ENCODE data around the gene PSMD4.

Gene PSMD4

DNA sequence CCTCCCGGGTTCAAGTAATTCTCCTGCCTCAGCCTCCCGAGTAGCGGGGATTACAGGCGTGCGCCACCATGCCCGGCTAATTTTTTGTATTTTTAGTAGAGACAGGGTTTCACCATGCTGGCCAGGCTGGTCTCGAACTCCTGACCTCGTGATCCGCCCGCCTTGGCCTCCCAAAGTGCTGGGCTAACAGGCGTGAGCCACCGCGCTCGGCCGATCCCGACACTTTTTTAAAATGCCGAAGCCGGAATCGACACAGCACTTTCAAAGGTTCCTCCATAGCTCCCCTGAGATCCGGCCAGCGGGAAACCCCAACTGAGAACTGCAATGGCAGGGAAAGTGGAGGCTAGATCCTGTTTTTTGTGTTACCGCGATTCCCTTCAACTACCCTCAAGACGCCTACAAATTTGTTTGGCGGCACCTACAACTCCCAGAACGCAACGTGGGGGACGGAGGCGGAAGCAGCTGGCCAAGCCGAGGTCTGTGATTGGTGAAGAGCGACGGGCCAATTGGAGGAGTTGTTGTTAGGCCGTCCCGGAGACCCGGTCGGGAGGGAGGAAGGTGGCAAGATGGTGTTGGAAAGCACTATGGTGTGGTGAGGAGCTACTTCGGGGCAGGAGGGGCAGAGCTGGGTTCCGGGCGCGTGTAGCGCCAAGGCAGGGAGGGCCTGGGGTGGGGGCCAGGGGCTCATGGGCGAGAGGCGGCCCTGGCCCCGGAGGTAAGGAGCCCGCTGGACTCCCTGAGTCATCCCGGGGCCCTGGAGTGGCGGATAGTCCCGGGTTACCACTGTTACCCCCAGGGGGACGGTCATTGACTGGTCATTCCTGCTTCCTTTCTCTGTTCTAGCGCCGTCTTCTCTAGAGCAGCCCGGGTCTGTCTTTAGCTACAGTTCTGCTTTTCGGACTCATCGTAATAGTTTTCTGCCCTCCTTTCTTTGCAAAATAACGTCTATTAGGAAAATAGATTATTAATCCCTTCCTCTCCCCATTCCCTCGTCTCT, at the start of gene PSMD4:
TSS of gene PSMD4 (plus strand) at position 518 of the 997 bp plus-strand sequence. CDS start at position 567, 49 bp downstream.
- in situ Hi-C loops (cut with HindIII; ENCODE audit: low sequenced_read_pairs) = no loop called here

DNA sequence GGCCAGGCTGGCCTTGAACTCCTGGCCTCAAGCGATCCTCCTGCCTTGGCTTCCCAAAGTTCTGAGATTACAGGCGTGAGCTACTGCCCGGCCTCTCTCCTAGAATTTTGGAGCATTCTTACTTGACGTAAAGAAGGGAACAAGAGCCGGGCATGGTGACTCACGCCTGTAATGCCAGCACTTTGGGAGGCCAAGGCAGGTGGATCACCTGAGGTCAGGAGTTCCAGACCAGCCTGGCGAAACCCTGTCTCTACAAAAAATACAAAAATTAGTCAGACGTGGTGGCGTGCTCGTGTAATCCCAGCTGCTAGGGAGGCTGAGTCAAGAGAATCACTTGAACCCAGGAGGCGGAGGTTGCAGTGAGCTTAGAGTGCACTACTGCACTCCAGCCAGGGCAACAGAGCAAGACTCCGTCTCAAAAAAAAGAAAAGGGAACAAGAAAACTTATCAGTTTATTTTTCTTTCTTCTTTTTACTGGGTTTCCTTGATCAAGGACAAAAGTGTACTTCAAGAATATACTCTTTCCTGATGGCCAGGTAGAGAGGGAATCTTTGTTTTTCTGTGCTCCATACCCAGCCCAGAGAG, 49.1 kb upstream of the PSMD4 start:
- in situ Hi-C loops (cut with HindIII; ENCODE audit: low sequenced_read_pairs) = loop anchor here (5.0 kb wide), 1 partner anchor 42 kb away; no protein-coding TSS in a partner anchor

DNA sequence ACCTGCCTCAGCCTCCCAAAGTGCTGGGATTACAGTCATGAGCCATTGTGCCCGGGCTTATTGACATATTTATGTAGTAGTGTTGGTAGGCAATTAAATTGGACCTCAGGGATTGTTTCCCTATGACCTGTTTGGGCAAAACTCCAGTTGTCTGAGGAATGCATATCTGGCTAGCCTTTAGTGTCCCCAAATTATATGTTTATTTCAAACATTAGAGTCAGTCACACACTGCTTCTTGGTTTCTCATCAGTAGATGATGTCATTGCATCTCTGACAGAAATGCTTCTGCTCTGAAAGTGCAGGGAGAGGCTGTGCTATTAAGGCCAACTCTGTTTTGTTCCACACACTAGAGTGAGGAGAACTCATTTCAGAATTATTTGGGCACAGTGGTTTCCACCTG, 43.7 kb upstream of the PSMD4 start:
- in situ Hi-C loops (cut with HindIII; ENCODE audit: low sequenced_read_pairs) = no loop called here

DNA sequence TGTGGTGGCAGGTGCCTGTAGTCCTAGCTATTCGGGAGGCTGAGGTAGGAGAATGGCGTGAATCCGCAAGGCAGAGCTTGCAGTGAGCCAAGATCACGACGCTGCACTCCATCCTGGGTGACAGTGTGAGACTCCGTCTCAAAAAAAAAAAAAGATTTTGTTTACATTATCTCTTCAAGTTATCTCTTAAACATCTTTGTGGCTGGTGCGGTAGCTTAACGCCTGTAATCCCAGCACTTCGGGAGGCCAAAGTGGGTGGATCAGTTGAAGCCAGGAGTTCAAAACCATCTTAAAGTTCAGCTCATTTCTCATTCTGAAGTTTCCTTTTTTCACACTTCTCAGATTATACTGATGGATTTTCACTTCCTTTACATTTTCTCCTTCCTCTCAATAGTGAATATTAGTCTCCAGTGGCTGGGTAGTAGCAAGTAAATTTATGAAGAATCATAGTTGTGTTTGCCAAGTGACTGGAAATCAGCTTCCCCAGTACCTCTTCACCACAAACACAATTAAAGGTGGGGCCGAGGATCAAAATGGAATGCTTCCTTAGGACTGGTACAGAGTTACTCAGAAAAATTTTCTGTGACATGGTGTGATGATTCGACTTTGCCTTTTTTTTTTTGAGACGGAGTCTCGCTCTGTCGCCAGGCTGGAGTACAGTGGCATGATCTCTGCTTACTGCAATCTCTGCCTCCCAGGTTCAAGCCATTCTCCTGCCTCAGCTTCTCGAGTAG, 42.4 kb upstream of the PSMD4 start:
- in situ Hi-C loops (cut with HindIII; ENCODE audit: low sequenced_read_pairs) = no loop called here

DNA sequence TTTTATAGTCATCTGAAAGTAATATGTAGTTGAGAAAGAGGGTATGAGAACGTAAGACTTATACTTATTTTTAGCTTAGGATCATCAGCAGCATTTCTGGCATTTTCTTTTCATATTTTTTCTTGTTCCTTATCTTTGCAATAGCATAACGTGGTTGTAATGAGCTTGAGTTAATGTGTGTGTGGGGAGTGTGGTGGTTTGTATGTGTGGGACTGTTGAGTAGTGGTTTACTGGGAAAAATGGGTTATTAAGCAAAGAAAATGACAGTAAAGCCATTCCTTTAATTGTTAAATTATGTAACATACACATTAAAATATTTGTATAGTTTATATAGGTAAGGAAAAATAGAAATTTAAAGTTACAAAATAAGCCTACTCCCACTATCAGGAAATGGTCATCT, 41.0 kb upstream of the PSMD4 start:
- in situ Hi-C loops (cut with HindIII; ENCODE audit: low sequenced_read_pairs) = no loop called here

DNA sequence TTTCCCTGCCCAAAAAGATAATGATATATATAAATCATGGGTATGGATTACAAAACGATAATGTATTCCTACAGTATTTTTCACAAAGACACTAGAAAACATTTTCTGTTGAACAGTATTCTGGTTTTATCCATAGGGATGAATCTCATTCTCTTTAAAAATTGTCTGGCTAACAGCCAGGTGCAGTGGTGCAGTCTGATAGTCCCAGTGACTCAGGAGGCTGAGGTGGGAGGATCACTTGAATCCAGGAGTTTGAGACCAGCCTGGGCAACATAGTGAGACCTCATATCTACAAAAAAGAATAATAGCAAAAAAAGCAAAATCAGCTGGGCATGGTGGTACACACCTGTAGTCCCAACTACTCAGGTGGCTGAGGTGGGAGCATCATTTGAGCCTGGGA, 32.9 kb upstream of the PSMD4 start:
- in situ Hi-C loops (cut with HindIII; ENCODE audit: low sequenced_read_pairs) = no loop called here

DNA sequence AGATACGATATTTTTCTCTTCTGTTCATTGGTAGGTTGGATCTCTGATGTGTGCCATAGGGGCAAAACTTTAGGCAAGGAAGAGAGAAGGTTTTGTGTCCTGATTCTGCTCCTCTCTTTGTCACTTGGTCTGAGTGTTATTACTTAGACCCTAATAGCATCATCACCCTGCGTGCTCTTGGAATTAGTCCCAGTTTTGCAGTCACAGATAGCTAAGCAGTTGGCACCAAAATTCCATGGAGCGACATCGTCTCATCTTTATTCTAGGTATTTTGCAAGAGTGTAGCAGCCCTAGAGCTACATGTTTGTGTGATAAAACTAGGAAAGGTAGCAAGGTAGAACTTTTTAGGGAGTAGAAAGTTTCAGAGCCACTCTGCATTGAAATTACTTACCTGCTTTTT, 32.4 kb upstream of the PSMD4 start:
- in situ Hi-C loops (cut with HindIII; ENCODE audit: low sequenced_read_pairs) = no loop called here

DNA sequence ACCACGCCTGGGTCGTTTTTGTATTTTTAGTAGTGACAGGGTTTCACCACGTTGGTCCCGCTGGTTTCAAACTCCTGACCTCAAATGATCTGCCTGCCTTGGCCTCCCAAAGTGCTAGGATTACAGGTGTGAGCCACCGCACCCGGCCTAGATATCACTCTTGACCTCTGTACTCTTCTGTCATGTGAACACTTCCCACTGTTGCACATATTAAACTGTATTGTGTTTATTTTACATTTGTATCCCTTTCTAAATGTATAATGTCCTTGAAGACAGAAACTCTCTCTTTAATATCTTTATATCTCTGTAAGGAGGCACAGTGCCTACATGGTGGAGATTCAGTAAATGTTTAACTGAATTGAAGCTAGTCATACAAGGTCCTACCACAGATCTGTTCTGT, 19.3 kb upstream of the PSMD4 start:
- in situ Hi-C loops (cut with HindIII; ENCODE audit: low sequenced_read_pairs) = no loop called here

DNA sequence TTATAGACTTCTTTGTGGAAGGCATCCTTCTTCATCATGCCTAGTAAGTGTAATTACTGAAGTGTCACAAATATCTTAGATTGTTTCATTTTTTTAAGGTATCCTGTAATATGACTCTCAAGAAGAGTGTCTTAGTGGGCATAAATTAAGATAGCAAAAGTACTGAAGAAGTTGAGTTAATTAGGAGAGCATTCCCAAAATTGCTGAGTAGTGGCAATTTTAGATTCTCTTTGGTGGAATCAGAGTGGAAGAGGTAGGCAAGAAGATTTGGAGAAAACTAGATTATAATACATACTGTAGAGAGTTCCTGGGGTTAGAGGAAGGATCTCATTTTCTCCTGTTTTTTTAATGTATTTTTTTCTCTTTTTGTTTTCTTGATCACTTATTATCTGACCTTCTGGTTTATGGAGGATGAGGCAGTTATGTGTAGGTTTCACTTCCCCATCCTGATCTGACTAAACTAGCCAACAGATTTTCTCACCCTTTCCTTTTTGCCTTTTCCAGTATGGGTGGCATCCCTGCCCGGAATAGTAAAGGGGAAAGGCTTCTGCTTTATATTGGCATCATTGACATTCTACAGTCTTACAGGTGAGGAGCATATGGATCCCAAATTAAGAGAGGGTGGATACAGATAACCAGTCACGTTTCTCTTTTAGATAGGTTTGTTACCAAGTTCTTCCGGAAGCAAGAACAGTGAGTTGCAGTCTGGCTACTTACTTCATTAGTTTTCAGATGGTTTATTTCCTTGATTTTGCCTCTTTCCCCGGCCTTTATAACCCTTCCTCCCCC, 16.7 kb upstream of the PSMD4 start:
- in situ Hi-C loops (cut with HindIII; ENCODE audit: low sequenced_read_pairs) = no loop called here

DNA sequence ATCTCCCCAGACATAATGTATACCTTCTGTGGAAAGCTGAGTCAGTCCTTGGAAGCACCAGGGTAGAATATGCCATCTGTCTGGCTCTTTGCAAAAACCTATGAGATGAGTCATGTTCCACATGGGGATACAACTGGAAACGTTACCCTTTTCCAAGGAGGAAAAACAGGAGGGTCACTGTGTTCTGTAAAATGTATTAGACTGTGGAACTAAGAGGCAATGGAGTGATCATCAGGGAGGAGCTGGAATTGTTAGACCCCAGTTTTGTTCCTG, 16.1 kb upstream of the PSMD4 start:
- in situ Hi-C loops (cut with HindIII; ENCODE audit: low sequenced_read_pairs) = no loop called here

DNA sequence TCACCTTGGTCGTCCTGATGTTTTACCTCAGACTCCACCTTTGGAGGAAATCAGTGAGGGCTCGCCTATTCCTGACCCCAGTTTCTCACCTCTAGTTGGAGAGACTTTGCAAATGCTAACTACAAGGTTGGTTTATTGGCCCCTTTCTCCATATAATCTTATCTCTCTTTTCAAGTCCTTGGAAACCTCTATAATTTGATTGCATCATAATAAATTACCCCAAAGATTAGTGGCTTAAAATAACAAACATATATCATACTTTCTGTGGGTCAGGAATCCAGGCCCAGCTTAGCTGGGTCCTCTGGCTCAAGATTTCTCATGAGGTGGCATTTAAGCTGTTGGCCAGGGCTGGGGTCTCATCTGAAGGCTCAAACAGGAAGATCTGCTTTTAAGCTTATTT, 12.1 kb upstream of the PSMD4 start:
- in situ Hi-C loops (cut with HindIII; ENCODE audit: low sequenced_read_pairs) = loop anchor here (10.0 kb wide), 1 partner anchor 82 kb away; the partner anchor contains the start of gene PI4KB

DNA sequence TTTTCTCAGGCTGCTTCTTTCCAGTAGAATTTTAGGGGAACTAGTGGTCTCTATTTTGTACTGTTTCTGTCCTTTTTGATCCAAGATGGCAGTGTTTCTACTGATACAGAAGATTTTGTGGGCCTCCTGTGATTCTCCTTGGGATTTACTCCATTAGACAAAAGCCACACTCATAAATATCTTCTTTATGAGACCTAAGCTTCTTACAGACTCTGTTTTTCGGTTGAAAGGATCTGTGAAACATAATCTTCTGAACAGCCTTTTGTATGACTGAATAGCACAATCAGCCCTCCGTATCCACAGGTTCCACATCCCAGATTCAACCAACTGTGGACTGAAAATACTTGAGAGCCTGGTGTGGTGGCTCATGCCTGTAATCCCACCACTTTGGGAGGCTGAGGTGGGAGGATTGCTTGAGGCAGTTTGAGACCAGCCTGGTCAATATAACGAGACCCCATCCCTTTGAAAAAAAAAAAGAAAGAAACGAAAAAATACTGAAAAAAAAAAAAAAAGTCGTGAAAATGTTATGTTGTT, 10.8 kb upstream of the PSMD4 start:
- in situ Hi-C loops (cut with HindIII; ENCODE audit: low sequenced_read_pairs) = loop anchor here (10.0 kb wide), 1 partner anchor 81 kb away; the partner anchor contains the start of gene PI4KB

DNA sequence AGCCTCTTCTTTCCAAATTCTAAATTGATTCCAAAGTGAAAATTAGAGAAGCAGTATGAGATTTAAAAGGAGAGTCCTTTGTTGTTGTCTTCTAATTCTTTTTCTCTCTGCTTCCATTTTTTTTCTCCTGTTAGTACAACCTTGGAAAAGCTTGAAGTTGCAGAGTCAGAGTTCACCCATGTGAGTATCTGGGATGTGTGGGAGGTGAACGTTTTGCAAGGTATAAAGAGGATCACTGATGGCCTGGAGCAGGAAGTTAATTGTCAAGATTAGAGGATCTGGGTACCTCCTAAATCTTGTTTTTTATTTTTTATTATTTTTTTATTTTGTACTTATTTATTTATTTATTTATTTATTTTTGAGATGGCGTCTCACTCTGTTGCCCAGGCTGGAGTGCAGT, 7.7 kb upstream of the PSMD4 start:
- in situ Hi-C loops (cut with HindIII; ENCODE audit: low sequenced_read_pairs) = loop anchor here (5.0 to 10.0 kb wide), 2 partner anchors 39 to 78 kb away; partner anchors contain the start of gene PI4KB

DNA sequence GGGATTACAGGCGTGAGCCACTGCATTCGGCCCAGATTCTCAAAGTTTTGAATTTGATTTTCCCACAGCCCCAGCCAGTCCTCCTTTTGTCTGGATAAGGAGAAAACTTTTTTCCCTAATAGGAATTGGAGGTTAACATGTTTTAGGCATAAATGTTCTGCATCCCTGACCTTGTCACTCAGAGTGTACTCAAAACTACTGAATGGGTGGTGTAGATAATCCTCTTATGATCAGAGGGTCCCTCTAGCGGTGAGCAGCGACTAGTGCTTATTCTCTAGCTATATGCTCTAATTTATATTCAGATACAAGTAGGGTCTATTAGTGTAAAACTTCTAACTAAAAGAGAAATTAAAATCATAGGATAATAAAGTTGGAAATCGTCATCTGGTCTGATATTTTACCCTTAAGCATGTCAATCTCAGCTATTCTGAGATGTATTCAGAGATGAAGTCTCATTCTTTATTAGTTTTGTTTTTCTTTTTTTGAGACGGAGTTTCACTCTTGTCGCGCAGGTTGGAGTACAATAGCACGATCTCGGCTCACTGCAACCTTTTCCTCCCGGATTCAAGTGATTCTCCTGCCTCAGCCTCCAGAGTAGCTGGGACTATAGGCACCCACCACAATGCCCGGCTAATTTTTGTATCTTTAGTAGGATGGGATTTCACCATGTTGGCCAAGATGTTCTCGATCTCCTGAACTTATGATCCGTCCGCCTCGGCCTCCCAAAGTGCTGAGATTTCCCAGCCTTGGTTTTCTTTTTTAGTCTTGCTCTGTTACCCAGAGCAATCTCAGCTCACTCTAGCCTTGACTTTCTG, 2.7 kb upstream of the PSMD4 start:
- in situ Hi-C loops (cut with HindIII; ENCODE audit: low sequenced_read_pairs) = no loop called here

DNA sequence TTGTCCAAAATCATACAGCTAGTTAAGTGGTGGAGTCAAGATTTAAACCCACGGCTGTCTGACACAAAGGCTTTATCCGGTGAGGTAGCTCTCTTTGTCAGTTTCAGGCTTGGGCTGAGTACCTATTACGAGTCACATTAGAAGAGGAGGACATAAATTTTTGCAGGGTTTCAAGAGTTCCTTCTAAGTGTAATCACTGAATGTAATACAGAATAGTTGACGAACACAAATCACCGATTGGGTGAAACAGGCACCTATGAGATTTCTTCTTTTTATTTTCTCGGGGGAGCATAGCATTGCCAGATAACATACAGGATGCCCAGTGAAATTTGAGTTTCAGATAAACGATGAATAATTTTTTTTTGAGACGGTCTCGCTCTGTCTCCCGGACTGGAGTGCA, 847 bp downstream of the PSMD4 start:
- in situ Hi-C loops (cut with HindIII; ENCODE audit: low sequenced_read_pairs) = no loop called here

DNA sequence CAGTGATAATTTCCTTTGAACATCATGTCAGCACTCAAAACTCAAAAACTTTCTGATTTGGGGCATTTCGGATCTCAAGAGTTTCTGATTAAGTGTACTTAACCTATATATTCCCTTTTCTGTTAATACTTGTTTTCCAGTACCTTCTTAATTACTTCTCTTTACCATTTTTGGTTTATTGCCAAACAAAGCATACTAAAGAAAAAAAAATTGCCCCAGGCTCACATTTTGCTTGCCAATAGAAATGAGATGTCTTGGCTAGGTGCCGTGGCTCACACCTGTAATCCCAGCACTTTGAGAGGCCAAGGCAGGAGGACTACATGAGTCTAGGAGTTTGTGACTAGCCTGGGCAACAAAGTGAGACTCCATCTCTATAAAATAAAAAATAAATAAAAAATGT, 4.8 kb downstream of the PSMD4 start:
- in situ Hi-C loops (cut with HindIII; ENCODE audit: low sequenced_read_pairs) = no loop called here

DNA sequence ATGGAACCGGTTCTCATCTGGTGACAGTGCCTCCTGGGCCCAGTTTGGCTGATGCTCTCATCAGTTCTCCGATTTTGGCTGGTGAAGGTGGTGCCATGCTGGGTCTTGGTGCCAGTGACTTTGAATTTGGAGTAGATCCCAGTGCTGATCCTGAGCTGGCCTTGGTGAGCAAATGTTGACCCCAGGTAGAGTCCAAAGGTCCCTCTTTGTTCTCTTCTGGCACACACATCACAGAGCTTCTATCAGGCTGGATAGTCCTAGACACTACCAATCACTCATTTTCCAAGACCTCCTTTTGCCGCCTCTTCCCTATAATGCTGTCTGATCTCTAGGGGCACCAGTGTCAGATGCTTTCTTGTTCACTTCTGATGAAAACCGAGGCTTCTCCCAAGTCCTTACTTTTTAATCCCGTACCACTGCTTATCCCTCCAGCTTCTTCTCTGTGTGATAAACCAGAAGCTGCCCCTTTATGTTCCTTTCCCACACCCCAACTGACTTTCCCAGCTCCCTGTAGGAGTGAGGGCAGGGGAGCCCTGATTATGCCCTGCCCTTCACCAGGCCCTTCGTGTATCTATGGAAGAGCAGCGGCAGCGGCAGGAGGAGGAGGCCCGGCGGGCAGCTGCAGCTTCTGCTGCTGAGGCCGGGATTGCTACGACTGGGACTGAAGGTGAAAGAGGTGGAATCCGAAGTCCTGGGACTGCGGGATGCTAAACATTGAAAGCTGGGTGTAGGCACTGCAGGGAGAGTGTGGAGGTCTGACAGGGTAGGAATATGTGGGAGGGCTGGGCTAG, 11.1 kb downstream of the PSMD4 start:
- in situ Hi-C loops (cut with HindIII; ENCODE audit: low sequenced_read_pairs) = no loop called here

DNA sequence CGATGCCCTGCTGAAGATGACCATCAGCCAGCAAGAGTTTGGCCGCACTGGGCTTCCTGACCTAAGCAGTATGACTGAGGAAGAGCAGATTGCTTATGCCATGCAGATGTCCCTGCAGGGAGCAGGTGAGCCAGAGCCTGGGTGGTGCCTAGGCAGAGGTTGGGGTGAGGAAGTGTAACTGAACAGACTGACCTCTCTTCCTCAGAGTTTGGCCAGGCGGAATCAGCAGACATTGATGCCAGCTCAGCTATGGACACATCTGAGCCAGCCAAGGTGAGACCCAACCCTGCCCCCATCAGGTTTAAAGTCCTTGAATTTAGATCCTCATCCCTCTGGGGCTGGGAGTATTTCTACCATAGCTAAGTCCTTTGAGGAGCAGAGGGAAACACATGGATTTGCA, 11.8 kb downstream of the PSMD4 start:
- in situ Hi-C loops (cut with HindIII; ENCODE audit: low sequenced_read_pairs) = no loop called here

DNA sequence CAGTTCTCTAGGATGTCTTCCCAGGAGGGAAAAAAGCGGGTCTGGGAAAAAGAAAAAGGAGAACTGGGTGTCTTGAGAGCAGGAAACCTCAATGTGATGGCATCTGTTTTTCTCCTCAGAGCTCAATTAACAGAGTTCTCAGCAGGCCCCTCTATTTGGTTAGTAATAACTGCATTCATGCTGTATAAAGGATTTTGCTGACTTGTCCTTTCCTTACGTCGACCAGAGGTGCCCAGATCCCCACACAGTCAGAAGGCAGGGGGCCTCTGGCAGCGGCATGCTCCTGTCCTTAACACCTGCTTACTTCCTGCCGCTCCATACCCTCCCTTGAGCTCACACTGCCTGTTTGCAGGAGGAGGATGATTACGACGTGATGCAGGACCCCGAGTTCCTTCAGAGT, 12.3 kb downstream of the PSMD4 start:
- in situ Hi-C loops (cut with HindIII; ENCODE audit: low sequenced_read_pairs) = no loop called here

Data from endothelial cell of hepatic sinusoid (primary cell).